Measurements from ENCODE around the gene LRRC25. TPM values are rescaled to one million over a fixed set of nuclear protein-coding genes. Genes with fewer than 3 reads are reported as not detected.

LRRC25 gene
- total RNA-seq, 1 donor from 2014 or later = not detected

GRCh38 chr19:18433015-18433691 lies 35.7 kb upstream of the LRRC25 start:
- no peaks in the 10 kb centered on the region for H3K36me3 ChIP-seq (ENCODE audit: control insufficient read depth, insufficient read depth, low read length)
- H3K4me3 ChIP-seq (ENCODE audit: low read depth, low read length) = peak overlapping the region; percentile 53
- no peak for TF ChIP-seq CTCF (IDR thresholded peaks at IDR 0.05; ENCODE audit: insufficient read depth, low read length, severe bottlenecking)
- DNase-seq (ENCODE audit: low read depth) (no peak), FAIRE-seq (no peak)
- H3K27me3 ChIP-seq (ENCODE audit: control insufficient read depth, insufficient read depth, low read length) = no peaks in the 10 kb centered on the region

GRCh38 chr19:18432275-18433014 lies 35.0 kb upstream of the LRRC25 start:
- Histone ChIP-seq H3K36me3 (ENCODE audit: control insufficient read depth, insufficient read depth, low read length) (no peaks in the 10 kb centered on the region), H3K27me3 (ENCODE audit: control insufficient read depth, insufficient read depth, low read length) (no peaks in the 10 kb centered on the region), H3K4me3 (ENCODE audit: low read depth, low read length) (peak overlapping the region; percentile 53)
- DNase-seq (ENCODE audit: low read depth) = no peak
- no peak for TF ChIP-seq CTCF (IDR thresholded peaks at IDR 0.05; ENCODE audit: insufficient read depth, low read length, severe bottlenecking)
- FAIRE-seq = no peak

- DNase-seq (ENCODE audit: low read depth) = no peak
- no peak for FAIRE-seq
- Histone ChIP-seq H3K27me3 (ENCODE audit: control insufficient read depth, insufficient read depth, low read length) (no peaks in the 10 kb centered on the region), H3K36me3 (ENCODE audit: control insufficient read depth, insufficient read depth, low read length) (no peaks in the 10 kb centered on the region), H3K4me3 (ENCODE audit: low read depth, low read length) (no peak overlapping the region)
- TF ChIP-seq CTCF (IDR thresholded peaks at IDR 0.05; ENCODE audit: insufficient read depth, low read length, severe bottlenecking) = no peak
These were observed 34.2 kb upstream of the LRRC25 start for GRCh38 chr19:18431351-18432197.

- no peak for DNase-seq (ENCODE audit: low read depth)
- Histone ChIP-seq H3K27me3 (ENCODE audit: control insufficient read depth, insufficient read depth, low read length) (no peaks in the 10 kb centered on the region), H3K4me3 (ENCODE audit: low read depth, low read length) (no peak overlapping the region), H3K36me3 (ENCODE audit: control insufficient read depth, insufficient read depth, low read length) (no peaks in the 10 kb centered on the region)
- TF ChIP-seq CTCF (IDR thresholded peaks at IDR 0.05; ENCODE audit: insufficient read depth, low read length, severe bottlenecking) = no peak
- FAIRE-seq = no peak
These were observed 33.2 kb upstream of the LRRC25 start for GRCh38 chr19:18430417-18431144.

GRCh38 chr19:18429717-18430416 lies 32.4 kb upstream of the LRRC25 start:
- no peak overlapping the region for H3K4me3 ChIP-seq (ENCODE audit: low read depth, low read length)
- H3K27me3 ChIP-seq (ENCODE audit: control insufficient read depth, insufficient read depth, low read length) = no peaks in the 10 kb centered on the region
- no peaks in the 10 kb centered on the region for H3K36me3 ChIP-seq (ENCODE audit: control insufficient read depth, insufficient read depth, low read length)
- no peak for FAIRE-seq
- DNase-seq (ENCODE audit: low read depth) = no peak
- no peak for TF ChIP-seq CTCF (IDR thresholded peaks at IDR 0.05; ENCODE audit: insufficient read depth, low read length, severe bottlenecking)

Measured in bronchial epithelial cell (primary cell).